Glutamatergic neuron (in vitro differentiated cells): ENCODE results near the gene SLTM. TPM values are rescaled to one million over a fixed set of nuclear protein-coding genes. Genes with fewer than 3 reads are reported as not detected.

Source experiments
- DNase-seq: peaks from one replicate; pipeline ENCODE4 v3.0.0; 2022
- H3K27ac Mint-ChIP-seq: one replicate; pipeline ENCODE4 v1.8.0; 2020; ENCODE audit warnings: mild to moderate bottlenecking, mixed read lengths, inconsistent platforms; ENCODE audit not compliant: unreplicated experiment
- H3K27me3 Mint-ChIP-seq: one replicate; pipeline ENCODE4 v1.8.0; 2020; ENCODE audit warnings: mild to moderate bottlenecking, moderate library complexity, mixed read lengths, inconsistent platforms; ENCODE audit not compliant: unreplicated experiment
- H3K36me3 Mint-ChIP-seq: one replicate; pipeline ENCODE4 v1.8.0; 2020; ENCODE audit warnings: mild to moderate bottlenecking, mixed read lengths, inconsistent platforms; ENCODE audit not compliant: unreplicated experiment
- H3K4me1 Mint-ChIP-seq: one replicate; pipeline ENCODE4 v1.8.0; 2020; ENCODE audit warnings: mild to moderate bottlenecking, low read depth, mixed read lengths, inconsistent platforms; ENCODE audit not compliant: unreplicated experiment
- H3K4me3 Mint-ChIP-seq: one replicate; pipeline ENCODE4 v1.8.0; 2020; ENCODE audit warnings: mild to moderate bottlenecking, mixed read lengths, inconsistent platforms; ENCODE audit not compliant: unreplicated experiment
- H3K9me3 Mint-ChIP-seq: one replicate; pipeline ENCODE4 v1.8.0; 2020; ENCODE audit warnings: mild to moderate bottlenecking, moderate library complexity, mixed read lengths, inconsistent platforms; ENCODE audit not compliant: unreplicated experiment
- total RNA-seq: library from RNA; stranded (reverse); fragmentation: NEBNext Ultra II Directional; extraction: Animal tissue kit (Norgen Biotek cat#: 25700); gene quantifications from one replicate; pipeline ENCODE4 v1.2.1, GENCODE V29; 2021; ENCODE audit not compliant: unreplicated experiment
- TF ChIP-seq, protein P1 (sequence below): fragments of 200-600 bp; sonication (generic); IDR thresholded peaks from one replicate; pipeline ENCODE4 v1.5.0; 2021; ENCODE audit not compliant: partially characterized antibody, unreplicated experiment

SLTM gene
- total RNA-seq, 1 donor from 2014 or later = 76.7 TPM

DNA sequence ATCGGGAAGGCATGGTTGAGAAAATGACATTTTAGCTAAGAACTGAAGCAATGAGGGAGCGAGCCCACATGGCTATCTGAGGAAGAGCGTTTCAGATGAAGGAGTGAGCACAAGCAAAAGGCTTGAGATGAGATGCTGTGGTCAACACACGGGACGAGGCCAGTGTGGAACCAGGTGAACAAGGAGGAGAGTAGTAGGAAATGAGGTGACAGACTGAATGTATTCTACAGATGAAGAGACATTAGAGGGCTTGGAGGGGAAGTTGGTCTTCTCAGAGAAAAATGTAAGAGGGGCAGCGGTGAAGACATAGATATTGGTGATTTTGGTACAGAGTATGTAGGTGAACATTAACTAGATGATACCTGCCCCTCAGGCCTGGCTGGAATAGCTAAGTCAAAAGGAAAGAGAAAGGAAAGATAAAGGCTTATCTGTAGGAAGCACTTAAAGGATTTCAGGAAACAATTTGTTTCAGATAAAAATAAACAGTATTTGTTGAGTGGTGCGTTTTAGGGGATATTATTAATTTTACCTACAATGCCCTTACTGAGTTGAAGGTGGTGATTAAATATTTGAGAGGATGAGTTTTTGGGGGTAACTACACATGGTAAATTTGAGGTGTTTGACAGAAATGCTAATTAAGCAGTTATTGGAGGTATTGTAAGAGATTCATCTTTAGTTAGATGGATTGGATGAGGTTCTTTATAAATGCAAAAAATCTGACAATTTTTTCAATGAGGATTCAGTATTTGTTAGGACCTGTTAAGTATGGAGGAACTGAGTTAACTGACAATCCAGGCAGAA lies 57.0 kb downstream of the SLTM start:
- Mint-ChIP-seq H3K9me3 (no peaks in the 10 kb centered on the region), H3K4me3 (no peak overlapping the region), H3K36me3 (no peaks in the 10 kb centered on the region), H3K4me1 (no peaks in the 10 kb centered on the region), H3K27me3 (peaks cover 2% of the 10 kb centered on the region), H3K27ac (no peak overlapping the region)
- TF ChIP-seq, protein P1, sequence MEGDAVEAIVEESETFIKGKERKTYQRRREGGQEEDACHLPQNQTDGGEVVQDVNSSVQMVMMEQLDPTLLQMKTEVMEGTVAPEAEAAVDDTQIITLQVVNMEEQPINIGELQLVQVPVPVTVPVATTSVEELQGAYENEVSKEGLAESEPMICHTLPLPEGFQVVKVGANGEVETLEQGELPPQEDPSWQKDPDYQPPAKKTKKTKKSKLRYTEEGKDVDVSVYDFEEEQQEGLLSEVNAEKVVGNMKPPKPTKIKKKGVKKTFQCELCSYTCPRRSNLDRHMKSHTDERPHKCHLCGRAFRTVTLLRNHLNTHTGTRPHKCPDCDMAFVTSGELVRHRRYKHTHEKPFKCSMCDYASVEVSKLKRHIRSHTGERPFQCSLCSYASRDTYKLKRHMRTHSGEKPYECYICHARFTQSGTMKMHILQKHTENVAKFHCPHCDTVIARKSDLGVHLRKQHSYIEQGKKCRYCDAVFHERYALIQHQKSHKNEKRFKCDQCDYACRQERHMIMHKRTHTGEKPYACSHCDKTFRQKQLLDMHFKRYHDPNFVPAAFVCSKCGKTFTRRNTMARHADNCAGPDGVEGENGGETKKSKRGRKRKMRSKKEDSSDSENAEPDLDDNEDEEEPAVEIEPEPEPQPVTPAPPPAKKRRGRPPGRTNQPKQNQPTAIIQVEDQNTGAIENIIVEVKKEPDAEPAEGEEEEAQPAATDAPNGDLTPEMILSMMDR = no peak
- no peak for DNase-seq

DNA sequence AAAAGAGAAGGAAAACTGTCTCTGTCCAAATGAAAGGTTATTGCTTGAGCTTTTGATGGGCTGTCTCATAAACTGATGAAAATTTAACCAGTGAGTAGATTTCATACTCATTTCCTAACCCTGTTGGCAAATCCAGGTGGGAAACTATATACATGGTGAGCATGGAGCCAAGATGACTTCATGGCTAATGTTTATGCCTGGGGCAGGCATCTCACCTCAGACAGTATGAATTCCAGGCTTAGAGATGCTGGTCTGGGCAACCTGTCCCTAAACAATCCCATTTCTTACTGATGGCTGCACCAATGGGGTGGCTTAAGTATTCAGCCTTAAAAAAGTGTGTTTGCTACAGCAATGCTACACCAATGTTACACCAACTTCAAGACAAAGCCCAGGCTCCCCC lies 58.1 kb downstream of the SLTM start:
- H3K4me1 Mint-ChIP-seq = no peaks in the 10 kb centered on the region
- no peak for DNase-seq
- no peak overlapping the region for H3K27ac Mint-ChIP-seq
- no peaks in the 10 kb centered on the region for H3K36me3 Mint-ChIP-seq
- H3K9me3 Mint-ChIP-seq = no peaks in the 10 kb centered on the region
- H3K4me3 Mint-ChIP-seq = no peak overlapping the region
- TF ChIP-seq, protein P1 = no peak
- H3K27me3 Mint-ChIP-seq = peaks cover 2% of the 10 kb centered on the region

DNA sequence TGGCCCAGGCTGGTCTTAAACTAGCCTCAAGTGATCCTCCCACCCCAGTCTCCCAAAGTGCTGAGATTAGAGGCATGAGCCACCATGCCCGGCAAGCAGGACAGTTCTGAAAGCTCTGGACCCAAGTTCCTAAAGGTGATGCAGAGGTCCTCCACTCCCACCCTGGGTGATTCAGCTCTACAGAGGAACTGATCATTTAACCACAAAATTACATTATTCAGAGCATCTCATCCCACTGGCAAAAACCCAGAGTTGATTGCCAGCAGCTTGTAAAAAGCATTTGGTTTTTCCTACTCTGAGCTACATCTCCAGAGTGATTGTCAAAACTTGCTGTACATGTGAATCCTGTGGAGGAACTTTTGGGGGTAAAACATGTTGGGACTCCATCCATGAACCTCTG lies 60.2 kb downstream of the SLTM start:
- H3K4me1 Mint-ChIP-seq = no peaks in the 10 kb centered on the region
- no peaks in the 10 kb centered on the region for H3K9me3 Mint-ChIP-seq
- H3K36me3 Mint-ChIP-seq = no peaks in the 10 kb centered on the region
- no peak for DNase-seq
- H3K4me3 Mint-ChIP-seq = no peak overlapping the region
- peaks cover 2% of the 10 kb centered on the region for H3K27me3 Mint-ChIP-seq
- H3K27ac Mint-ChIP-seq = no peak overlapping the region
- TF ChIP-seq, protein P1 = no peak

DNA sequence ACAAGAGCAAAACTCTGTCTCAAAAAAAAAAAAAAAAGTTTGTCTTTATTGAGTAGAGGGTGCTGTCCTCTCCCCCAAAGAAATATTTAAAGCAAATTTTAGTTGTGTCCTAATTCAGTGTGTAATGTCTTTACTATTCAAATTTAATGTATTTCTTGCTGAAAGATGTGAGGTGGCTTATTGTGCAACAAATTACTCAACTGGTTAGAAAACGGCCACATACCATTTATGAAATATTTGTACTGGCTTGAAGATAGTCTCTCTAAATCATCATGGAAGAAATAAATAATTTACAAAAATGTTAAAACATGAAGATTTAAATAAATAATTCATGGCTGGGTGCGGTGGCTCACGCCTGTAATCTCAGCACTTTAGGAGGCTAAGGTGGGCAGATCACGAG lies 63.0 kb downstream of the SLTM start:
- TF ChIP-seq, protein P1 = no peak
- Mint-ChIP-seq H3K27me3 (peaks cover 6% of the 10 kb centered on the region), H3K27ac (no peak overlapping the region), H3K9me3 (peaks cover 3% of the 10 kb centered on the region), H3K4me3 (no peak overlapping the region), H3K36me3 (no peaks in the 10 kb centered on the region), H3K4me1 (peaks cover 3% of the 10 kb centered on the region)
- no peak for DNase-seq

DNA sequence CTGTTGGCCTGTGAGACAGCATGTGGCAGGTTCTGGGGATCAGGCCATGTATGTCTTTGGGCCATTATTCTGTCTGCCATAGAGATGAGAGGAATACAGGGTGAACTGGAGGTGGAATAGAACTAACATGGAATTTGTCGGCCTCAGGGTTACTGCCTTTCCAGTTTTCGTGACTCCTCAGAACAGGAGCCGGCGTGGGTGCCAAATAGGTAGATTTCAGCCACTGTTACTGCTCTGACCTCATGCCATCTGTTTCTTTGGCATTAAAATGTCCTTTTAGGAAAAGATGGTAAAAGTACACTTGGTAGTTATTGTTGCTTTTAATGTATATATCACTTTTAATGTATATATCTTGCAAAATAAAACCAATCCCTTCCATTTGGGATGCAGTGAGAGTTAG lies 65.6 kb downstream of the SLTM start:
- DNase-seq = no peak
- Mint-ChIP-seq H3K36me3 (no peaks in the 10 kb centered on the region), H3K9me3 (peaks cover 6% of the 10 kb centered on the region), H3K27ac (no peak overlapping the region), H3K4me1 (peaks cover 3% of the 10 kb centered on the region), H3K27me3 (peaks cover 9% of the 10 kb centered on the region), H3K4me3 (no peak overlapping the region)
- TF ChIP-seq, protein P1 = no peak
